HG03432 (cell line): ENCODE measurements around the gene MEGF11.
"Not testable (repeated sequence)": the region's sequence is repeated elsewhere in the genome, so short reads cannot be mapped to it uniquely, and the experiment has no call there.

Experiments
- ATAC-seq: cut with Tn5 transposase; IDR thresholded peaks from one replicate; pipeline ENCODE4 v1.9.1; 2021; ENCODE audit warnings: mild to moderate bottlenecking, moderate library complexity; ENCODE audit not compliant: unreplicated experiment

MEGF11 gene

GRCh38 chr15:66017792-66018487 is 235.6 kb downstream of the MEGF11 start:
- no peak for ATAC-seq

DNA sequence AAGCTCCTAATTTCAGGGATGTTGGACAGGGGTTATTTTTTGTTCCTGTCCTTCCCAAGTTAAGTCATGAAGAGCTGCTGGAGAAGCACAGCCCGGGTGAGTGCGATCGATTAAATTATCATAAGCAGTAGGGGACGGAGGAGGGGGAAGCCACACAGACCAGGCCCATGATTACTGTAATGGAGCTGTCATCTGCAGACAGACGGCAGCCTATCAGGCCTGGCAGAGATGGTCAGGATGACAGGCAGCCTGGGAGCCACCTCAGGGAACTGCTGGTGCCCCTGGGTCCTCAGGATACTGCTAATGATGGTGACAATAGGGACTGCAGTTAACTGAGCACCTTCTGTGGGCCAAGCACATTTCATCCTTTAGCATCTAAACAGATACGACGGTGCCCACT is 236.6 kb downstream of the MEGF11 start:
- ATAC-seq, result no peak

- ATAC-seq, result no peak
These were observed 237.4 kb downstream of the MEGF11 start for GRCh38 chr15:66016199-66016598.

GRCh38 chr15:66014635-66015182 is 238.8 kb downstream of the MEGF11 start:
- no peak for ATAC-seq

DNA sequence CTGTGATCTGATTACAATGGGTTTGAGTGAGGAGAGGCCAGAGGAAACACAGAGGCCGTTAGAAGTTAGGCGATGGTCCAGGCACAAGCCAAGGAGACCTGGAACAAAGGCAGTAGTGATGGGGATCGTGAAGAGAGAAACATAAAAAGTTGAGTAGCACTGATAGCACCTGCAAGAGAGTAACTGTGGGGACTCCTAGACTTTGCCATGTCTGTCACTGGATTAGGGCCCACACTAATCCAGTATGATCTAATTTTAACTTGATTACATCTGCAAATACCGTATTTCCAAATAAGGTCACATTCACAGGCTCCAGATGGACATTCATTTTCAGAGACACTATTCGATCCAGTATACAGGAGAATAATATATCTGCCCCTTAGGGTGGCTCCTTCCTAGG is 239.5 kb downstream of the MEGF11 start:
- ATAC-seq, result no peak

- no peak for ATAC-seq
These were observed 244.5 kb downstream of the MEGF11 start for GRCh38 chr15:66008940-66009562.

DNA sequence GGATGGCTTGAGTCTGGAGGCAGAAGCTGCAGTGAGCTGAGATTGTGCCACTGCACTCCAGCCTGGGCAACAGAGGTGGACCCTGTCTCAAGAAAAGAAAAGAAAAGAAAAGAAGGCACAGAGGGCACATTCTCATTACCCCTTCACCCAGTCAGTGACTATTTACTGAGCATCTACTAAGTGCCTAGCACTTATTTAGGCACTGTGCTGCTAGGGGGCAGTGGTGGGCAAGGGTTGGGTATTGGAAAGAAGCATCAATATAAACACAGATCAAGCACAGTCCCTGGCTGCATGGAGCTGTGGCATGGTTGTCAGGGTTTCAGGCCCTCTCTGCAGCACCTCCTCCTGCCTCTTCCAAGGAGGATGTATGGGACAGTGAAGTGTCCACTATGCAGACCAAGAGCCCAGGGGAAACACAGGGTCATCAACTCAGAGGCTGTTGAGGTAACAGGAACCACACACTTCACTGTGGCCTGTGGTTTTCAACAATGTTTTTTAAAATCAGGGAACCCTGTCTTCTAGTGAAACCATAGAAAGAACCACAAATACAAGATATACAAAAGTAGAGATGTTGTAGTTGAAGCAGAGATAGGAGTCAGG is 245.8 kb downstream of the MEGF11 start:
- ATAC-seq, result no peak

- ATAC-seq, result no peak
These were observed 246.6 kb downstream of the MEGF11 start for GRCh38 chr15:66006986-66007385.

GRCh38 chr15:66004618-66005262 is 248.8 kb downstream of the MEGF11 start:
- ATAC-seq, result no peak

GRCh38 chr15:66003129-66003528 is 250.4 kb downstream of the MEGF11 start:
- not testable (repeated sequence) for ATAC-seq

DNA sequence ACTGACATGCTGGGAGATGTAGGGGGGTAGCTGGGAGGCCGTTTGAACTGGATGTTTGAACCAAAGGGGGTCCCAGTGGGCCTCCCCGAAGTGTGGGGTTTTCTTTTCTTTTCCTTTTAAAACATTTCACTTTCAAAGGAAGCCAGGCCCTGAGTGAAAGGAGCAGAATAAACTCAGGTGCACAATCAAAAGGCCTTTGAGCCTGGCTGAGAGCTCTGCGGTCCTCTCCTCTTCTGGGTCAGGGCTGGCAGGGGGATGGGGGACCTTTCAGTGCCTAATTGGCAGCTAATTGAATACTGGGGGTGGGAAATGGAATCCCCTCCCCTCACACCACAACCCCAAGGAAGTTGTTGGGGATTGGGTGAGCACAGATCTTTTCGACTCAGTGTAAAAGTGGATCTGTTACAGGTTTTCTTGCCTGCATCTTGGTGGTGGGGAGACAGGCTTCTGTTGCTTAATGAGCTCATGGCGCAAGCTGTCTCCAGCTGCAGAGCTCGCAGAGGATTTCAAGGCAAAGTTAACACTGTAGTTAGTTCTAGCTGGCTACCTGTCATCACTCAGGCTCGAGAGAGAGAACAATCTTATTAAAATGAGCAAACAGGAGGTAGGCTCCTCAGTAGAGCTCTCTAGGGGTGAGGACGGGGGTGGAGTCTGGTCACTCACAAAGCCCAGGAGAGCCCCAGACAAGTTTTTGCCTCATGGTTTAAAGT is 251.7 kb downstream of the MEGF11 start:
- ATAC-seq, result no peak

- no peak for ATAC-seq
These were observed 252.5 kb downstream of the MEGF11 start for GRCh38 chr15:66001042-66001441.

- ATAC-seq, result no peak
These were observed 255.1 kb downstream of the MEGF11 start for GRCh38 chr15:65998486-65998885.

DNA sequence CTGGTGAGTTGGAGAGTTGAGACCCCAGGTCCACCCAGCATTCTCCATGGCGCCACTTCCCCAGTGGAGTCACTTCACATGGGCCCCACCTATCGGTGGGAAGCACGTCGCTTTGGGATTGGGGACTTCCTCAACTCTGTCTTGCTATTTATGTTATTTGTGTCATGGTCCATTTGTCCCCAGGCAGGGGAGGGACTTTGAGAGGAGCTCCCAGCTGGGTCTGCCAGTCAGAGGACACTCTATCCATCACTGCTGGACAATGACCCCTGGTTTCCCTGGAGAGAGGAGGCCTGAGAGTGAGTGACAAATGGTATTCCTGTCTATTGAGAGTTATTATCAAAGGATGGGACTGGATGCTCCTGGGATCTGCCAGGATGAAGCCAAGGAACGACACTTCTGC is 256.6 kb downstream of the MEGF11 start:
- no peak for ATAC-seq

DNA sequence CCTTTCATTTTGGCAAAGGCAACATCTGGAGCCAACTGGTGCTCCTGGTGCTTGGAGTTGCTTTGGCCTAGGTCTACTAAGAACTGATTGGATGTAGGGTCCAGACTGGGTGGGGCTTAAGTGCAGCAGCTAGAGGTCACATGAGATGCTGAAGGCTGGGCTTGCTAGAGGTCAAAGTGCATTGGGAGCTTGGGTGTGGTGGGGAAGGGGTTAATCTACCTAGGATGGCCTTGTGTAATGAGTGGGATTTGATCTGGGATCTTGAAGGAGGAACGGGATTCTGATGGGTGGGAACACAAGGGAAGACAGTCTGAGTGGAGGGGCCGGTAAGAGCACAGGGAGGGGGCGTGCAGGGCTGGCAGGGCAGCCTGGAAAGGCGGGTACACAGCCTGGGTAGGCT is 258.7 kb downstream of the MEGF11 start:
- ATAC-seq, result no peak

GRCh38 chr15:65993762-65994161 is 259.8 kb downstream of the MEGF11 start:
- ATAC-seq, result no peak

DNA sequence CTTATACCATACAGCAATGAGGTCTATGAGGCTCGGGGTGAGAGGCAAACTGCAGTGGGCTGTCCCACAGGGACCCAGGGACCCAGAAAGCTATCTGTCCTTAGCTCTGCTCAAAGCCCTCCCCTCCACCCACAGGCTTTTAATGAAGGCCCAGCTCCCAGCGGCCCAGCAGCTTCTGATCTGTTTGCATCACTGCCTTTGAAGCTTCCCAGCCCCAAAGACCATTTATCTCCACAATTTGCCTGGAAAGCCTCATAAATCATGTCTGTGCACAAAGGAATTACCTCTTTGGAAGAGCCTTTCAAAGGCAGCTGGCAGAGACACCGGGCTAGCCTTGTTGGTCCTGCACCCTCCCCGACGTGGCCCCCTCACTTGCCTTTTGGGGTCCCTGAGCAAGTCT is 260.3 kb downstream of the MEGF11 start:
- ATAC-seq, result no peak

DNA sequence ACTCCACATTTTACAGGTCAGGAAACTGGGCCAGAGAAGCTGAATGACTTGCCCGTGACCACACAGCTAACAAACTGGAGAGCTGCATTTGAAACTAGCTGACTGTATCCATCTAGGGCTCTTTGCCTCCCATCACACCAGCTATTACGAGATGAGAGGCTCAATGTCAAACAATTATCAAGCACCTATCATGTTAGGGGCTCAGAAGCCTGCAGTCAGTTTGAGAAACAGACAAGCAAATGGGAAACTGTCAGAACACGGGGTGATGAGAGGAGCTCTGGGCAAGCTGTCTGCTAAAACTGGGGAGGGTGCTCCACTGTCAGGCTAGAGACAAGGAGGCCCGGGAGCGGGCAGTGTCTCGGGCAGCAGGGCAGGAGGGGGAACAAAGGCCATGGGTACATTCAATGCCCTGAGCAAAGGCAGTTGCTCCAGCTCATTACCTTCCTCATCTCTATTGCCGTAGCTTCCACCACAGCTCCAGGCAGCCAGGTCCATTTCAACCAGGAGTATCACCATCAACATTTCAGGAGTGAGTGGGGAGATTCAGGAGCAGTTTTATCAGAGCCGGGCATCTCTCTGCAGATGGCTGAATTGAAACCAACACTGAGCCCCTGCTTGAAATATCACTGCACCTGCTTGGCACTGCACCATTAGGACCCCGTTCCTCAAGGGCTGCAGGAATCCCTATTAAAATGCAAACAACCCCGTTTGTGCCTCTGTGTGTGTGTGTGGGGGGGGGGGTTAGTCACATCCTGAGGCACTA is 261.6 kb downstream of the MEGF11 start:
- no peak for ATAC-seq

DNA sequence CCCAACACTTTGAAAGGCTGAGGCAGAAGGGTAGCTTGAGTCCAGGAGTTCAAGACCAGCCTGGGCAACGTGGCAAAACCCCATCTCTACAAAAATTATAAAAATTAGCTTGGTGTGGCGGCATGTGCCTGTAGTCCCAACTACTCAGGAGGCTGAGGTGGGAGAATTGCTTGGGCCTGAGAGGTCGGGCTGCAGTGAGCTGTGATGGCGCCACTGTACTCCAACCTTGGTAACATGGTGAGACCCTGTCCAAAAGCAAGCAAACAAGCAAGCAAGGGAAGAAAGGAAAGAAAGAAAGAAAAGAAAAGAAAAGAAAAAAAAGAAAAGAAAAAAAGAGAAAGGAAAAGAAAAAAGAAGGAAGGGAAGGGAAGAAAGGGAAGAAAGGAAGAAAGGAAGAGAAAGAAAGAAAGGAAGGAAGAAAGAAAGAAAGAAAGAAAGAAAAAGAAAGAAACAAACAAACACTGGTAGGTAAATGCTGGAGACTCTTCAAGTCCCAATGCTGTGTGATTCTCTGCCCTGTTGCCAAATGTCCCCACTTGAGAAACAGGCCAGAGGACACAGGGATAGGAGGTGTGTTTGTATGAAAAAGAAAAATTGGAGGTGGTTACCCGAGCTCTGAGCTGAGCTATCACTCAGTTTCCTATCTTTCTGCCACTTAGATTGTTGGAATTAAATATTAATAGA is 263.1 kb downstream of the MEGF11 start:
- ATAC-seq, result no peak

- ATAC-seq, result no peak
These were observed 266.4 kb downstream of the MEGF11 start for GRCh38 chr15:65987100-65987499.
